PC-3 (cell line): ENCODE measurements around the gene ISM1. TPM values are rescaled to one million over a fixed set of nuclear protein-coding genes. Genes with fewer than 3 reads are reported as not detected.

Experiments used
- ATAC-seq: fragments of 200-7000 bp; cut with Tn5 transposase; 2 replicates; pipeline ENCODE4 v1.9.1; 2020; ENCODE audit warnings: mild to moderate bottlenecking, moderate library complexity
- BruUV-seq: library from RNA; stranded (reverse); fragments of 400-500 nt; replicated peaks from 2 replicates; lab custom pipeline; 2021; lab: Mats Ljungman, UMichigan
- CTCF ChIA-PET: fragments of 300-600 bp; sonication (Branson Sonifier 250); formaldehyde crosslinking; loops from one replicate; lab custom pipeline; 2022; ENCODE audit warnings: antibody characterized with exemption; lab: Charles Lee
- POLR2A ChIA-PET: fragments of 300-600 bp; sonication (Branson Sonifier 250); formaldehyde crosslinking; loops from one replicate; lab custom pipeline; 2022; ENCODE audit warnings: antibody characterized with exemption; ENCODE audit not compliant: unreplicated experiment; lab: Charles Lee
- DNase-seq: peaks from one replicate; pipeline ENCODE4 v3.0.0-alpha.2; 2015
- H2AFZ ChIP-seq: fragments of 300-600 bp; sonication (generic); 2 replicates; pipeline ENCODE4 v1.6.0; 2016; ENCODE audit warnings: antibody characterized with exemption, low read length
- H3F3A ChIP-seq: fragments of 300-600 bp; sonication (generic); one replicate; pipeline ENCODE4 v1.6.0; 2017; ENCODE audit warnings: antibody characterized with exemption, low read length, control low read depth, mild to moderate bottlenecking; ENCODE audit not compliant: unreplicated experiment
- H3K27ac ChIP-seq: fragments of 300-600 bp; sonication (generic); 2 replicates; pipeline ENCODE4 v1.5.1; 2016; ENCODE audit warnings: mild to moderate bottlenecking, low read length
- H3K27me3 ChIP-seq: fragments of 300-600 bp; sonication (generic); 2 replicates; pipeline ENCODE4 v1.6.1; 2016; ENCODE audit warnings: low read length, mixed read lengths
- H3K36me3 ChIP-seq: fragments of 300-600 bp; sonication (generic); 2 replicates; pipeline ENCODE4 v1.6.1; 2016; ENCODE audit warnings: low read depth, mixed run types, low read length, mixed read lengths
- H3K4me1 ChIP-seq: fragments of 300-600 bp; sonication (generic); 2 replicates; pipeline ENCODE4 v1.5.1; 2016; ENCODE audit warnings: low read length; ENCODE audit not compliant: insufficient read depth
- H3K4me2 ChIP-seq: fragments of 300-600 bp; sonication (generic); 2 replicates; pipeline ENCODE4 v1.6.0; 2016; ENCODE audit warnings: low read length
- H3K4me3 ChIP-seq: fragments of 300-600 bp; sonication (generic); 2 replicates; pipeline ENCODE4 v1.5.1; 2016; ENCODE audit warnings: mild to moderate bottlenecking, low read length, mixed read lengths
- H3K79me2 ChIP-seq: fragments of 300-600 bp; sonication (generic); 2 replicates; pipeline ENCODE4 v1.6.1; 2017; ENCODE audit warnings: low read length, mixed read lengths
- H3K9ac ChIP-seq: fragments of 300-600 bp; sonication (generic); 2 replicates; pipeline ENCODE4 v1.6.0; 2016; ENCODE audit warnings: mild to moderate bottlenecking, low read length
- H3K9me2 ChIP-seq: fragments of 300-600 bp; sonication (generic); replicated peaks from 2 replicates; pipeline ENCODE4 v1.6.1; 2016; ENCODE audit warnings: mixed run types, low read length, mixed read lengths
- H3K9me3 ChIP-seq: fragments of 300-600 bp; sonication (generic); 2 replicates; pipeline ENCODE4 v1.6.1; 2016; ENCODE audit warnings: low read length, mixed read lengths
- H4K20me1 ChIP-seq: fragments of 300-600 bp; sonication (generic); 2 replicates; pipeline ENCODE4 v1.6.1; 2016; ENCODE audit warnings: low read length, mixed read lengths
- CTCF ChIP-seq: fragments of 300-600 bp; sonication (generic); conservative IDR thresholded peaks from 2 replicates; pipeline ENCODE4 v1.5.1; 2017; ENCODE audit warnings: antibody characterized with exemption, low read depth, mild to moderate bottlenecking, low read length
- EZH2 ChIP-seq: fragments of 300-600 bp; sonication (generic); IDR thresholded peaks from one replicate; pipeline ENCODE4 v1.6.1; 2017; ENCODE audit warnings: antibody characterized with exemption, mild to moderate bottlenecking, low read length; ENCODE audit not compliant: unreplicated experiment
- EZH2phosphoT487 ChIP-seq: fragments of 300-600 bp; sonication (generic); IDR thresholded peaks from 2 replicates; pipeline ENCODE4 v1.6.1; 2018; ENCODE audit warnings: mild to moderate bottlenecking, antibody characterized with exemption, low read length, borderline replicate concordance
- intact Hi-C: fragments of 100-400 bp; cut with micrococcal nuclease; formaldehyde crosslinking; loops from 2 replicates; pipeline ENCODE4 v1.9.0; 2023
- total RNA-seq: library from RNA; depleted of rRNA; stranded (reverse); fragments of >200 nt; gene quantifications from 2 replicates; pipeline ENCODE4 v1.2.3, GENCODE V29; 2014

Gene ISM1
- total RNA-seq, 1 experiment from 2014 or later, result not detected

- DNase-seq (peak; percentile 16), ATAC-seq (no peak)
- Histone ChIP-seq H2AFZ (no peak overlapping the region), H3K79me2 (no peaks in the 10 kb centered on the region), H3K4me3 (no peak overlapping the region), H3K9me3 (no peaks in the 10 kb centered on the region), H3K27me3 (no peaks in the 10 kb centered on the region), H3K9me2 (no peaks in the 10 kb centered on the region), H3K9ac (no peak overlapping the region), H3K27ac (no peak overlapping the region), H4K20me1 (no peaks in the 10 kb centered on the region), H3K4me1 (peaks cover 16% of the 10 kb centered on the region; the same call in 1 of the 2 replicates), H3K36me3 (no peaks in the 10 kb centered on the region), H3K4me2 (no peak overlapping the region), H3F3A (no peaks in the 10 kb centered on the region)
- CTCF ChIA-PET, result no interaction called here
- POLR2A ChIA-PET, result no interaction called here
- TF ChIP-seq CTCF (no peak), EZH2 (no peak), EZH2phosphoT487 (no peak)
- intact Hi-C loops, result no loop called here
- no TSS peak for BruUV-seq
Observed at GRCh38 chr20:13333793-13334192, 112.7 kb downstream of the ISM1 start.

GRCh38 chr20:13336308-13337089, 115.4 kb downstream of the ISM1 start:
- peak; percentile 68 for DNase-seq
- ChIA-PET CTCF (no interaction called here), POLR2A (no interaction called here)
- Histone ChIP-seq H3K36me3 (no peaks in the 10 kb centered on the region), H3K9me2 (no peaks in the 10 kb centered on the region), H3K27me3 (no peaks in the 10 kb centered on the region), H3K4me1 (peaks cover 13% of the 10 kb centered on the region; the same call in 1 of the 2 replicates), H3K4me2 (no peak overlapping the region), H3K79me2 (no peaks in the 10 kb centered on the region), H3K9me3 (no peaks in the 10 kb centered on the region), H3K27ac (no peak overlapping the region), H2AFZ (0 out of 2 replicates have a peak overlapping the region, but pooled peaks have one; percentile 13), H3K9ac (no peak overlapping the region), H4K20me1 (no peaks in the 10 kb centered on the region), H3F3A (no peaks in the 10 kb centered on the region), H3K4me3 (no peak overlapping the region)
- TF ChIP-seq CTCF (no peak), EZH2phosphoT487 (no peak), EZH2 (no peak)
- peak; percentile 93 for ATAC-seq
- BruUV-seq, result no TSS peak
- intact Hi-C loops, result no loop called here

GRCh38 chr20:13337090-13337784, 116.2 kb downstream of the ISM1 start:
- Histone ChIP-seq H3K27ac (no peak overlapping the region), H3K9me2 (no peaks in the 10 kb centered on the region), H3K36me3 (no peaks in the 10 kb centered on the region), H3K79me2 (no peaks in the 10 kb centered on the region), H2AFZ (no peak overlapping the region), H3K4me1 (peaks cover 8% of the 10 kb centered on the region; the same call in 1 of the 2 replicates), H3K9me3 (no peaks in the 10 kb centered on the region), H3K4me3 (no peak overlapping the region), H3K9ac (no peak overlapping the region), H4K20me1 (no peaks in the 10 kb centered on the region), H3K4me2 (no peak overlapping the region), H3F3A (no peaks in the 10 kb centered on the region), H3K27me3 (no peaks in the 10 kb centered on the region)
- DNase-seq, result no peak
- intact Hi-C loops, result no loop called here
- CTCF ChIA-PET, result no interaction called here
- ATAC-seq, result no peak
- TF ChIP-seq CTCF (no peak), EZH2 (no peak), EZH2phosphoT487 (no peak)
- POLR2A ChIA-PET, result no interaction called here
- no TSS peak for BruUV-seq
